Dermis microvascular lymphatic vessel endothelial cell (primary cell): ENCODE results near the gene TP53BP1. TPM values are rescaled to one million over a fixed set of nuclear protein-coding genes. Genes with fewer than 3 reads are reported as not detected.
"Not testable (repeated sequence)": the region's sequence is repeated elsewhere in the genome, so short reads cannot be mapped to it uniquely, and the experiment has no call there.

ENCODE experiments used
- DNase-seq, 2 donors: peaks; one replicate each; pipeline versions ENCODE4 v3.0.0 to v3.0.0-alpha.2; 2010; ENCODE audit warnings: low read depth in 2 of 2
- total RNA-seq: library from RNA; depleted of rRNA; stranded (reverse); fragments of >200 nt; gene quantifications from 2 replicates; pipeline ENCODE4 v1.2.1, GENCODE V29; 2014

The TP53BP1 gene
- 42.6 and 43.1 TPM in 2 replicates for total RNA-seq

GRCh38 chr15:43492673-43493601 lies at the start of gene TP53BP1:
Gene TP53BP1 (minus strand): TSS chr15:43493156. CDS start chr15:43493043, 113 bp downstream.
- DNase-seq, result peak; percentile 85 to 95

GRCh38 chr15:43541785-43542184 lies 48.8 kb upstream of the TP53BP1 start:
- no peak for DNase-seq

GRCh38 chr15:43538091-43538490 lies 45.1 kb upstream of the TP53BP1 start:
- DNase-seq, result no peak

- no peak for DNase-seq
Measured at GRCh38 chr15:43534897-43535296, 41.9 kb upstream of the TP53BP1 start.

- not testable (repeated sequence) for DNase-seq
Measured at GRCh38 chr15:43532826-43533225, 39.9 kb upstream of the TP53BP1 start.

GRCh38 chr15:43531018-43531670 lies 38.2 kb upstream of the TP53BP1 start:
- no peak for DNase-seq

GRCh38 chr15:43529587-43530345 lies 36.8 kb upstream of the TP53BP1 start:
- no peak for DNase-seq

- no peak for DNase-seq
Measured at GRCh38 chr15:43529141-43529540, 36.2 kb upstream of the TP53BP1 start.

GRCh38 chr15:43528542-43529007 lies 35.6 kb upstream of the TP53BP1 start:
- no peak for DNase-seq

- no peak for DNase-seq
Measured at GRCh38 chr15:43527802-43528541, 35.0 kb upstream of the TP53BP1 start.

- no peak for DNase-seq
Measured at GRCh38 chr15:43527016-43527801, 34.3 kb upstream of the TP53BP1 start.

- no peak for DNase-seq
Measured at GRCh38 chr15:43526261-43526930, 33.4 kb upstream of the TP53BP1 start.

GRCh38 chr15:43525131-43525530 lies 32.2 kb upstream of the TP53BP1 start:
- no peak for DNase-seq

GRCh38 chr15:43524254-43524845 lies 31.4 kb upstream of the TP53BP1 start:
- DNase-seq, result no peak

GRCh38 chr15:43523646-43524045 lies 30.7 kb upstream of the TP53BP1 start:
- no peak for DNase-seq

GRCh38 chr15:43522247-43522646 lies 29.3 kb upstream of the TP53BP1 start:
- no peak for DNase-seq

GRCh38 chr15:43521419-43521818 lies 28.5 kb upstream of the TP53BP1 start:
- DNase-seq, result no peak

- DNase-seq, result no peak
Measured at GRCh38 chr15:43520138-43520537, 27.2 kb upstream of the TP53BP1 start.

GRCh38 chr15:43519196-43519595 lies 26.2 kb upstream of the TP53BP1 start:
- no peak for DNase-seq
